IMR-90 (cell line): ENCODE data around the gene HOXA10. TPM values are rescaled to one million over a fixed set of nuclear protein-coding genes. Genes with fewer than 3 reads are reported as not detected.

Experiments
- ATAC-seq: fragments of 200-7000 bp; cut with Tn5 transposase; 2 replicates; pipeline ENCODE4 v1.9.1; 2020; ENCODE audit warnings: low read depth, mild to moderate bottlenecking, moderate library complexity
- BruUV-seq: library from RNA; stranded (reverse); fragments of 400-500 nt; replicated peaks from 2 replicates; lab custom pipeline; 2021; lab: Mats Ljungman, UMichigan
- CTCF ChIA-PET: fragments of 300-600 bp; formaldehyde crosslinking; extraction: SDS; loops from one replicate; lab custom pipeline; 2021; ENCODE audit warnings: antibody characterized with exemption; lab: Yijun Ruan, JAX
- POLR2A ChIA-PET: fragments of 300-600 bp; sonication (Branson Sonifier 250); formaldehyde crosslinking; loops from one replicate; lab custom pipeline; 2022; ENCODE audit warnings: antibody characterized with exemption; ENCODE audit not compliant: unreplicated experiment; lab: Charles Lee
- DNase-seq: peaks from one replicate; pipeline ENCODE4 v3.0.0; 2013
- H2AFZ ChIP-seq: replicated peaks from 2 replicates; pipeline ENCODE3; 2013; ENCODE audit warnings: low read length, mild to moderate bottlenecking; ENCODE audit not compliant: poor library complexity
- H2AK5ac ChIP-seq: 2 replicates; pipeline ENCODE4 v1.6.1; 2013; ENCODE audit warnings: low read depth, low read length, inconsistent platforms
- H2AK9ac ChIP-seq: replicated peaks from 2 replicates; pipeline ENCODE3; 2013; ENCODE audit warnings: mild to moderate bottlenecking, low read depth, low read length, moderate library complexity; ENCODE audit not compliant: poor library complexity
- H2BK120ac ChIP-seq: 2 replicates; pipeline ENCODE4 v1.6.1; 2013; ENCODE audit warnings: low read depth, low read length, inconsistent platforms
- H2BK15ac ChIP-seq: 3 replicates; pipeline ENCODE4 v1.6.1; 2013; ENCODE audit warnings: low read depth, low read length, inconsistent platforms
- H2BK20ac ChIP-seq: 2 replicates; pipeline ENCODE4 v1.6.1; 2013; ENCODE audit warnings: low read depth, mild to moderate bottlenecking, inconsistent platforms, low read length, moderate library complexity
- H2BK5ac ChIP-seq: 2 replicates; pipeline ENCODE4 v1.6.1; 2013; ENCODE audit warnings: mild to moderate bottlenecking, low read depth, low read length, inconsistent platforms; ENCODE audit not compliant: poor library complexity, severe bottlenecking
- H3K14ac ChIP-seq: replicated peaks from 2 replicates; pipeline ENCODE4 v1.6.1; 2013; ENCODE audit warnings: low read depth, low read length, inconsistent platforms
- H3K18ac ChIP-seq: 2 replicates; pipeline ENCODE4 v1.6.1; 2013; ENCODE audit warnings: low read depth, low read length, control low read depth
- H3K23ac ChIP-seq: 2 replicates; pipeline ENCODE4 v1.6.1; 2013; ENCODE audit warnings: low read depth, low read length, inconsistent platforms
- H3K27ac ChIP-seq: 2 replicates; pipeline ENCODE4 v1.5.1; 2013; ENCODE audit warnings: mild to moderate bottlenecking, control low read depth, low read length; ENCODE audit not compliant: insufficient read depth
- H3K27me3 ChIP-seq: 2 replicates; pipeline ENCODE4 v1.6.1; 2013; ENCODE audit warnings: low read length; ENCODE audit not compliant: control insufficient read depth, insufficient read depth
- H3K36me3 ChIP-seq: 2 replicates; pipeline ENCODE4 v1.6.1; 2013; ENCODE audit warnings: low read length, mixed read lengths; ENCODE audit not compliant: control insufficient read depth, insufficient read depth
- H3K4ac ChIP-seq: 2 replicates; pipeline ENCODE4 v1.6.1; 2013; ENCODE audit warnings: low read depth, low read length, inconsistent platforms
- H3K4me1 ChIP-seq: 2 replicates; pipeline ENCODE4 v1.6.1; 2013; ENCODE audit warnings: low read length, mixed read lengths; ENCODE audit not compliant: control insufficient read depth, insufficient read depth
- H3K4me2 ChIP-seq: 2 replicates; pipeline ENCODE4 v1.6.1; 2013; ENCODE audit warnings: low read depth, mild to moderate bottlenecking, control low read depth, low read length, moderate library complexity
- H3K4me3 ChIP-seq: 2 replicates; pipeline ENCODE4 v1.5.1; 2013; ENCODE audit warnings: low read depth, mild to moderate bottlenecking, control low read depth, low read length, moderate library complexity; ENCODE audit not compliant: insufficient read depth
- H3K56ac ChIP-seq: 2 replicates; pipeline ENCODE4 v1.6.1; 2013; ENCODE audit warnings: low read length, inconsistent platforms; ENCODE audit not compliant: insufficient read depth; ENCODE audit errors: extremely low read depth
- H3K79me1 ChIP-seq, 2 experiments: 2 replicates each; pipeline ENCODE4 v1.6.1; 2013; ENCODE audit warnings: low read length in 2 of 2, inconsistent platforms in 1 of 2, low read depth in 1 of 2
- H3K9ac ChIP-seq: 2 replicates; pipeline ENCODE4 v1.6.1; 2013; ENCODE audit warnings: low read depth, low read length, control low read depth
- H3K9me1 ChIP-seq: 2 replicates; pipeline ENCODE4 v1.6.1; 2013; ENCODE audit warnings: low read length, inconsistent platforms; ENCODE audit not compliant: insufficient read depth
- H3K9me3 ChIP-seq: 2 replicates; pipeline ENCODE4 v1.6.1; 2013; ENCODE audit warnings: low read length; ENCODE audit not compliant: control insufficient read depth, insufficient read depth
- H4K20me1 ChIP-seq: 2 replicates; pipeline ENCODE4 v1.6.1; 2013; ENCODE audit warnings: low read length, inconsistent platforms; ENCODE audit not compliant: insufficient read depth
- H4K5ac ChIP-seq: 2 replicates; pipeline ENCODE4 v1.6.1; 2013; ENCODE audit warnings: mild to moderate bottlenecking, low read depth, low read length, control low read depth
- H4K8ac ChIP-seq, 2 experiments: 2 replicates each; pipeline ENCODE4 v1.6.1; 2013; ENCODE audit warnings: low read depth in 2 of 2, low read length in 2 of 2, control low read depth in 1 of 2, inconsistent platforms in 1 of 2
- H4K91ac ChIP-seq: 2 replicates; pipeline ENCODE4 v1.6.1; 2013; ENCODE audit warnings: low read depth, low read length, inconsistent platforms; ENCODE audit not compliant: insufficient read depth
- FOS ChIP-seq: fragments of 150-350 bp; IDR thresholded peaks from 2 replicates; pipeline ENCODE4 v1.6.1; 2016; ENCODE audit warnings: low read depth, low read length
- MAFK ChIP-seq: IDR thresholded peaks from 2 replicates; pipeline ENCODE4 v1.6.1; 2012; ENCODE audit warnings: low read depth, low read length, improper control_type of control experiment
- RCOR1 ChIP-seq: IDR thresholded peaks from 2 replicates; pipeline ENCODE4 v1.6.1; 2012; ENCODE audit warnings: mild to moderate bottlenecking, low read length, improper control_type of control experiment; ENCODE audit not compliant: insufficient replicate concordance
- RFX5 ChIP-seq: IDR thresholded peaks from 2 replicates; pipeline ENCODE4 v1.8.0; 2012; ENCODE audit warnings: low read depth, mild to moderate bottlenecking, low read length, moderate library complexity
- SMC3 ChIP-seq: fragments of 150-350 bp; IDR thresholded peaks from 2 replicates; pipeline ENCODE4 v1.6.1; 2016; ENCODE audit warnings: low read depth, mild to moderate bottlenecking, antibody characterized with exemption, low read length, moderate library complexity
- WGBS, 2 experiments: methylation state at CpG; one replicate each; pipeline versions ENCODE4 v1.1.5 to v1.1.7; 2013; ENCODE audit warnings: missing lambda C conversion rate in 2 of 2; ENCODE audit not compliant: insufficient read length in 1 of 2; ENCODE audit errors: extremely low coverage in 2 of 2; 5-methylcytosine and 5-hydroxymethylcytosine counted together
- dilution Hi-C: fragments of 300-500 bp; cut with HindIII; formaldehyde crosslinking; loops from one replicate; pipeline ENCODE4 v1.14.3; 2018; ENCODE audit warnings: low sequenced_read_pairs; ENCODE audit not compliant: unreplicated experiment
- in situ Hi-C: fragments of 300-500 bp; cut with MboI; formaldehyde crosslinking; loops from 3 replicates; pipeline ENCODE4 v1.14.3; 2019; ENCODE audit warnings: low sequenced_read_pairs, inconsistent platforms, mixed read lengths
- intact Hi-C: fragments of 100-400 bp; cut with micrococcal nuclease; formaldehyde crosslinking; loops from 2 replicates; pipeline ENCODE4 v1.10.0; 2022
- polyA plus RNA-seq, 3 experiments: library from polyadenylated mRNA; depleted of rRNA; stranded (reverse); fragments of >200 nt; gene quantifications; 2 replicates each; pipeline ENCODE4 v1.2.3, GENCODE V29; 2012; ENCODE audit warnings: low replicate concordance in 1 of 3
- total RNA-seq: library from RNA; depleted of rRNA; stranded (reverse); fragments of >200 nt; gene quantifications from 2 replicates; pipeline ENCODE4 v1.2.3, GENCODE V29; 2012

Gene HOXA10
- total and polyA plus RNA-seq, 2 of the 4 experiments (the other 2 are of a cell fraction), result 0.10 to 0.18 TPM

GRCh38 chr7:27133409-27134231 lies 40.5 kb downstream of the HOXA10 start (continued):
- no peak for TF ChIP-seq FOS
- TF ChIP-seq RFX5, result no peak

DNA sequence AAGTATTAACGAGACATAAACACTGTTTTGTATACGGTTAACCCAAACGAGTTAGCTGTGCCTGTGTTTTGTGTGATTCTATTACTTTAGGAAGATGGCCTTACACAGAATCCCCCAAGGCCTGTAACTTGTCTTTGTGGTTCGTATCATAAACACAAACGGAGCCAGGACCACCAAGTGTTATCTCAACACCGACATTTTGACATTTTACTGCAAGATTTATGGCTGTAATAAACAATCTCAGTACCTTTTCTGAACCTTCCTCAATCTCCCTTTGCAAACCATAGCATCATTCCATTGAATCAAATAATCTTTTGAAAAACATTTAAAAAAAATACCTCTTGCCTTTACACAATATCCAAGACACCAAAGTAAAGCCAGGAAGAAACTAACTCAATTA lies 41.1 kb downstream of the HOXA10 start:
- H2AK9ac ChIP-seq, result no peak overlapping the region
- no peaks in the 10 kb centered on the region for H3K27me3 ChIP-seq
- H3K14ac ChIP-seq, result peak overlapping the region; percentile 57; the same call in 1 of the 2 replicates
- TF ChIP-seq RCOR1 (no peak), FOS (no peak), SMC3 (no peak), MAFK (no peak)
- peaks cover 3% of the 10 kb centered on the region; the same call in 1 of the 2 replicates for H3K36me3 ChIP-seq
- no peak overlapping the region for H3K4me3 ChIP-seq
- no peak for DNase-seq
- H3K23ac ChIP-seq, result peak overlapping the region; percentile 85; the same call in 1 of the 2 replicates
- 44% methylated on average over 3 of the region's 6 CpGs; no CpG with 5 or more reads in 1 of the 2 experiments for WGBS, 2 experiments
- no TSS peak for BruUV-seq
- 0 out of 4 replicates have a peak overlapping the region, but pooled peaks have one; percentile 7 to 21 for H4K8ac ChIP-seq
- intact Hi-C loops, result loop anchor here (5.0 kb wide), 1 partner anchor 101 kb away; no protein-coding TSS in a partner anchor
- no peak overlapping the region for H4K5ac ChIP-seq
- H3K4me2 ChIP-seq, result no peak overlapping the region; the same call in 1 of the 2 replicates
- H3K27ac ChIP-seq, result no peak overlapping the region
- peak overlapping the region; percentile 31; the same call in 1 of the 2 replicates for H3K18ac ChIP-seq
- H3K56ac ChIP-seq, result no peak overlapping the region
- no peaks in the 10 kb centered on the region for H4K20me1 ChIP-seq
- peaks cover 31% of the 10 kb centered on the region for H3K4me1 ChIP-seq
- H2BK120ac ChIP-seq, result no peak overlapping the region
- ChIA-PET CTCF (interaction anchor here (0.6 to 1.1 kb wide), 2 partner anchors 8 to 11 kb away, joined by 3 to 4 read pairs; no protein-coding TSS in a partner anchor), POLR2A (no interaction called here)
- H2BK15ac ChIP-seq, result 0 out of 3 replicates have a peak overlapping the region, but pooled peaks have one; percentile 31
- H2BK20ac ChIP-seq, result no peak overlapping the region
- dilution Hi-C loops, result no loop called here
- no peak for ATAC-seq
- no peak overlapping the region for H2AK5ac ChIP-seq
- no peak overlapping the region for H3K9ac ChIP-seq
- H2BK5ac ChIP-seq, result no peak overlapping the region
- H3K4ac ChIP-seq, result peak overlapping the region; percentile 70; the same call in 1 of the 2 replicates
- in situ Hi-C loops, result no loop called here
- H2AFZ ChIP-seq, result no peak overlapping the region
- H3K79me1 ChIP-seq, result peaks cover 24 to 45% of the 10 kb centered on the region in 2 experiments
- peaks cover 11% of the 10 kb centered on the region for H3K9me1 ChIP-seq
- H4K91ac ChIP-seq, result no peak overlapping the region; the same call in 1 of the 2 replicates
- no peaks in the 10 kb centered on the region for H3K9me3 ChIP-seq
